HG03108 (cell line): Measurements from ENCODE around the gene UPK3A.

Source experiments
- ATAC-seq: cut with Tn5 transposase; IDR thresholded peaks from one replicate; pipeline ENCODE4 v1.9.1; 2021; ENCODE audit warnings: moderate library complexity; ENCODE audit not compliant: unreplicated experiment

Gene UPK3A

GRCh38 chr22:45284705-45285262 is at the start of gene UPK3A:
TSS of gene UPK3A (plus strand) at chr22:45284949. CDS start at chr22:45285014, 65 bp downstream.
- ATAC-seq: no peak

GRCh38 chr22:45235101-45235777 is 49.5 kb upstream of the UPK3A start:
- peak; percentile 78 for ATAC-seq

GRCh38 chr22:45235851-45236342 is 48.9 kb upstream of the UPK3A start:
- no peak for ATAC-seq

GRCh38 chr22:45237065-45237990 is 47.4 kb upstream of the UPK3A start:
- ATAC-seq: no peak

- no peak for ATAC-seq
Observed at GRCh38 chr22:45238076-45238956, 46.4 kb upstream of the UPK3A start.

GRCh38 chr22:45238957-45239680 is 45.6 kb upstream of the UPK3A start:
- ATAC-seq: no peak

- no peak for ATAC-seq
Observed at GRCh38 chr22:45239681-45240051, 45.1 kb upstream of the UPK3A start.

- ATAC-seq: no peak
Observed at GRCh38 chr22:45240104-45240809, 44.5 kb upstream of the UPK3A start.

GRCh38 chr22:45240810-45241631 is 43.7 kb upstream of the UPK3A start, which contains the start of gene KIAA0930:
TSS of gene KIAA0930 (minus strand) at chr22:45240894. CDS start at chr22:45240703, 191 bp downstream.
- ATAC-seq: no peak

- no peak for ATAC-seq
Observed at GRCh38 chr22:45242778-45243191, 42.0 kb upstream of the UPK3A start.

- no peak for ATAC-seq
Observed at GRCh38 chr22:45244916-45245315, 39.8 kb upstream of the UPK3A start.

- no peak for ATAC-seq
Observed at GRCh38 chr22:45246060-45246985, 38.4 kb upstream of the UPK3A start.

- peak; percentile 77 for ATAC-seq
Observed at GRCh38 chr22:45248832-45249561, 35.8 kb upstream of the UPK3A start.

GRCh38 chr22:45251825-45252224 is 32.9 kb upstream of the UPK3A start:
- ATAC-seq: no peak

GRCh38 chr22:45253039-45253641 is 31.6 kb upstream of the UPK3A start:
- ATAC-seq: no peak

- no peak for ATAC-seq
Observed at GRCh38 chr22:45254388-45254787, 30.4 kb upstream of the UPK3A start.
